CD8-positive, alpha-beta memory T cell (primary cell): ENCODE measurements around the gene PRKAR1A. TPM values are rescaled to one million over a fixed set of nuclear protein-coding genes. Genes with fewer than 3 reads are reported as not detected.

Experiments used
- CTCF ChIA-PET: fragments of 350-600 bp; sonication (Branson Sonifier 250); formaldehyde crosslinking; loops from one replicate; lab custom pipeline; 2021; ENCODE audit warnings: antibody characterized with exemption; lab: Charles Lee
- POLR2A ChIA-PET: fragments of 350-600 bp; sonication (Branson Sonifier 250); formaldehyde crosslinking; loops from one replicate; lab custom pipeline; 2021; ENCODE audit warnings: antibody characterized with exemption; lab: Charles Lee
- DNase-seq, 5 donors: peaks; one replicate each; pipeline versions ENCODE4 v3.0.0 to v3.0.0-alpha.2; 2020 to 2022; ENCODE audit warnings: mixed read lengths in 1 of 5
- H3K27ac ChIP-seq: one replicate; pipeline ENCODE4 v1.7.0; 2013; ENCODE audit warnings: low read depth, mild to moderate bottlenecking, low read length, moderate library complexity
- H3K27me3 ChIP-seq: 2 replicates; pipeline ENCODE4 v1.7.0; 2013; ENCODE audit warnings: low read length, mild to moderate bottlenecking; ENCODE audit not compliant: insufficient read depth, poor library complexity, severe bottlenecking
- H3K36me3 ChIP-seq: 2 replicates; pipeline ENCODE4 v1.7.0; 2013; ENCODE audit warnings: mild to moderate bottlenecking, low read length, moderate library complexity; ENCODE audit not compliant: insufficient read depth
- H3K4me1 ChIP-seq: 2 replicates; pipeline ENCODE4 v1.7.0; 2013; ENCODE audit warnings: mild to moderate bottlenecking, low read length, moderate library complexity; ENCODE audit not compliant: insufficient read depth
- H3K4me3 ChIP-seq: 2 replicates; pipeline ENCODE4 v1.7.0; 2013; ENCODE audit warnings: mild to moderate bottlenecking, low read length
- H3K9me3 ChIP-seq: 2 replicates; pipeline ENCODE4 v1.7.0; 2013; ENCODE audit warnings: mild to moderate bottlenecking, low read length
- H3K27ac Mint-ChIP-seq, 8 donors: one replicate each; pipeline ENCODE4 v1.8.0; 2020 to 2021; ENCODE audit warnings: mixed read lengths in 8 of 8, mild to moderate bottlenecking in 6 of 8, inconsistent platforms in 3 of 8, moderate library complexity in 3 of 8
- H3K27me3 Mint-ChIP-seq, 2 donors: one replicate each; pipeline ENCODE4 v1.8.0; 2020 to 2021; ENCODE audit warnings: mixed read lengths in 2 of 2, mild to moderate bottlenecking in 1 of 2, moderate library complexity in 1 of 2
- H3K36me3 Mint-ChIP-seq, 3 donors: one replicate each; pipeline ENCODE4 v1.8.0; 2020 to 2021; ENCODE audit warnings: mixed read lengths in 3 of 3, inconsistent platforms in 1 of 3, mild to moderate bottlenecking in 1 of 3
- H3K4me1 Mint-ChIP-seq, 3 donors: one replicate each; pipeline ENCODE4 v1.8.0; 2020 to 2021; ENCODE audit warnings: mixed read lengths in 3 of 3, inconsistent platforms in 1 of 3, mild to moderate bottlenecking in 1 of 3
- H3K4me3 Mint-ChIP-seq, 7 donors: one replicate each; pipeline ENCODE4 v1.8.0; 2020 to 2021; ENCODE audit warnings: mixed read lengths in 7 of 7, mild to moderate bottlenecking in 6 of 7, moderate library complexity in 4 of 7, inconsistent platforms in 2 of 7
- H3K9me3 Mint-ChIP-seq, 5 donors: one replicate each; pipeline ENCODE4 v1.8.0; 2020 to 2022; ENCODE audit warnings: mixed read lengths in 5 of 5, mild to moderate bottlenecking in 3 of 5, moderate library complexity in 2 of 5, inconsistent platforms in 1 of 5
- polyA plus RNA-seq: library from polyadenylated mRNA; unstranded; fragments of 300-500 nt; fragmentation: Illumina TruSeq; gene quantifications from one replicate; pipeline ENCODE4 v1.2.3, GENCODE V29; 2021
- total RNA-seq, 2 experiments: library from RNA; stranded (reverse); gene quantifications; one replicate each; pipeline ENCODE4 v1.2.3, GENCODE V29; 2021

The PRKAR1A gene
- total and polyA plus RNA-seq, 3 experiments from 2014 or later: 191 to 203 (median 197) TPM

DNA sequence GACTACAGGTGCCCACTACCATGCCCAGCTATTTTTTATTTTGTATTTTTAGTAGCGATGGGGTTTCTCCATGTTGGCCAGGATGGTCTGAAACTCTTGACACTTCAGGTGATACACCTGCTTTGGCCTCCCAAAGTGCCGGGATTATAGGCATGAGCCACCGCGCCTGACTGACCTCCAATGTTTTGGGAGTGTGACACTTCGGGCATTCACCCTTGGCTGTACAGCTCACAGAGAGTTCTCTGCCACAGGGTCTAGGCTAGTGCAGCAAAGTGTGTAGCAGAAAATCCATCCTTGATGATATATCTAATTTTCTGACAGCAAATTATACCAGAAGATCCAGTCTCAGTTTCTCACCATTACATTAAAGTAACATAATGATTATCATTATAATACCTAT, 74.8 kb downstream of the PRKAR1A start:
- Mint-ChIP-seq H3K4me1 (no peaks in the 10 kb centered on the region), H3K9me3 (no peaks in the 10 kb centered on the region), H3K36me3 (peaks cover 0 to 15% (median 2%) of the 10 kb centered on the region in 3 donors), H3K4me3 (no peak overlapping the region), H3K27ac (no peak overlapping the region), H3K27me3 (peaks cover 10 to 23% of the 10 kb centered on the region in 2 donors)
- CTCF ChIA-PET: no interaction called here
- Histone ChIP-seq H3K27ac (no peak overlapping the region), H3K27me3 (peaks cover 3% of the 10 kb centered on the region), H3K9me3 (no peaks in the 10 kb centered on the region), H3K4me1 (no peaks in the 10 kb centered on the region), H3K4me3 (no peak overlapping the region), H3K36me3 (no peaks in the 10 kb centered on the region)
- POLR2A ChIA-PET: no interaction called here
- DNase-seq: no peak

GRCh38 chr17:68587847-68588246, 75.6 kb downstream of the PRKAR1A start:
- DNase-seq: no peak
- Mint-ChIP-seq H3K4me1 (no peaks in the 10 kb centered on the region), H3K36me3 (peaks cover 0 to 15% (median 2%) of the 10 kb centered on the region in 3 donors), H3K27me3 (peaks cover 14 to 25% of the 10 kb centered on the region in 2 donors), H3K9me3 (no peaks in the 10 kb centered on the region), H3K4me3 (no peak overlapping the region), H3K27ac (no peak overlapping the region)
- Histone ChIP-seq H3K9me3 (no peaks in the 10 kb centered on the region), H3K27me3 (peaks cover 5% of the 10 kb centered on the region), H3K36me3 (no peaks in the 10 kb centered on the region), H3K4me3 (no peak overlapping the region), H3K27ac (no peak overlapping the region), H3K4me1 (no peaks in the 10 kb centered on the region)
- POLR2A ChIA-PET: no interaction called here
- CTCF ChIA-PET: no interaction called here

DNA sequence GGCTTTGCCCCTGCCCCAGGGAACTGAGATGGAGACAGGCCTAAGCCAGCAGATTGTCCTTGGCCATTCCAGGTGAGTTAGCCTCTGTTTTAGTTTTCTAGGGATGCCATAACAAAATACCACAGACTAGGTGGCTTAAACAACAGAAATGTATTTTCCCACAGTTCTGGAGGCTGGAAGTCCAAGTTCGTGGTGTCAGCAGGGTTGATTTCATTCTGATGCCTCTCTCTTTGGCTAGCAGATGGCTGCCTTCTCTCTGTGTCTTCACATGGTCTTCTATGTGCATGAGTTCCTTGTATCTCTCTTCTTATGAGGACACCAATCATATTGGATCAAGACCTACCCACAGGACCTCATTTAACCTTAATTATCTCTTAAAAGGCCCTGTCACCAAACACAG, 76.1 kb downstream of the PRKAR1A start:
- peaks cover 0 to 15% (median 2%) of the 10 kb centered on the region in 3 donors for H3K36me3 Mint-ChIP-seq
- Histone ChIP-seq H3K27ac (no peak overlapping the region), H3K9me3 (no peaks in the 10 kb centered on the region), H3K4me1 (no peaks in the 10 kb centered on the region), H3K36me3 (no peaks in the 10 kb centered on the region), H3K27me3 (peaks cover 5% of the 10 kb centered on the region), H3K4me3 (no peak overlapping the region)
- CTCF ChIA-PET: no interaction called here
- peaks cover 16 to 31% of the 10 kb centered on the region in 2 donors for H3K27me3 Mint-ChIP-seq
- no peak overlapping the region for H3K27ac Mint-ChIP-seq
- no peak for DNase-seq
- no peaks in the 10 kb centered on the region for H3K9me3 Mint-ChIP-seq
- no peak overlapping the region for H3K4me3 Mint-ChIP-seq
- no peaks in the 10 kb centered on the region for H3K4me1 Mint-ChIP-seq
- POLR2A ChIA-PET: no interaction called here

GRCh38 chr17:68589086-68589485, 76.9 kb downstream of the PRKAR1A start:
- H3K27me3 Mint-ChIP-seq: peaks cover 22 to 37% of the 10 kb centered on the region in 2 donors
- Histone ChIP-seq H3K27me3 (peaks cover 5% of the 10 kb centered on the region), H3K4me3 (no peak overlapping the region), H3K27ac (no peak overlapping the region), H3K4me1 (no peaks in the 10 kb centered on the region), H3K36me3 (no peaks in the 10 kb centered on the region), H3K9me3 (no peaks in the 10 kb centered on the region)
- DNase-seq: no peak
- no peaks in the 10 kb centered on the region for H3K9me3 Mint-ChIP-seq
- ChIA-PET POLR2A (no interaction called here), CTCF (no interaction called here)
- peaks cover 0 to 15% (median 2%) of the 10 kb centered on the region in 3 donors for H3K36me3 Mint-ChIP-seq
- no peaks in the 10 kb centered on the region for H3K4me1 Mint-ChIP-seq
- no peak overlapping the region for H3K4me3 Mint-ChIP-seq
- no peak overlapping the region for H3K27ac Mint-ChIP-seq

DNA sequence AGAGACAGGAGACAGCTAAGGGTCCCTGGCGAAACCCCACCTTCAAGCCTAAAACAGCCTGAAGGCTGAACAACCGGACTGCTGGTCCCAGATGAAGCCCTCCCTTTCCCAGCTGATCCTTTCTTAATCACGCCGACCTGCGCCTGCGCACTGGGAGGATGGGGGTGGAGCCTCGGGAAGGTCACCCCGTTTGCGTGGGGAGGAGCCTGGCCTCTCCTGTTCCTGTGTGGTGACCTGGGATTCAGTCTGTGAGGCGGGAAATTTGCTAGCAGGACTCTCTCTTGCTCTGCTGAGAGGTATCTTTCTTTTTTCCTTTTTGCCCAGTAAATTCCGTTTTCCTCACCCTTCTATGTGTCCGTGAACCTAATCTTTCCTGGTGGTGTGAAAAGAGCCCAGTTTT, 79.4 kb downstream of the PRKAR1A start:
- H3K27me3 ChIP-seq: peaks cover 5% of the 10 kb centered on the region
- Mint-ChIP-seq H3K9me3 (no peaks in the 10 kb centered on the region), H3K4me3 (no peak overlapping the region), H3K4me1 (peaks cover 0 to 11% (median 0%) of the 10 kb centered on the region in 3 donors), H3K27me3 (peaks cover 34 to 55% of the 10 kb centered on the region in 2 donors), H3K27ac (no peak overlapping the region), H3K36me3 (peaks cover 0 to 15% (median 2%) of the 10 kb centered on the region in 3 donors)
- H3K4me3 ChIP-seq: no peak overlapping the region
- POLR2A ChIA-PET: no interaction called here
- H3K36me3 ChIP-seq: no peaks in the 10 kb centered on the region
- no peak overlapping the region for H3K27ac ChIP-seq
- CTCF ChIA-PET: no interaction called here
- peaks cover 3% of the 10 kb centered on the region for H3K4me1 ChIP-seq
- H3K9me3 ChIP-seq: no peaks in the 10 kb centered on the region
- DNase-seq: no peak

- H3K4me3 ChIP-seq: no peak overlapping the region
- Mint-ChIP-seq H3K36me3 (peaks cover 0 to 15% (median 2%) of the 10 kb centered on the region in 3 donors), H3K27ac (no peak overlapping the region), H3K4me1 (peaks cover 0 to 11% (median 0%) of the 10 kb centered on the region in 3 donors), H3K9me3 (no peaks in the 10 kb centered on the region), H3K27me3 (peaks cover 34 to 59% of the 10 kb centered on the region in 2 donors), H3K4me3 (no peak overlapping the region)
- H3K27ac ChIP-seq: no peak overlapping the region
- DNase-seq: no peak
- no peaks in the 10 kb centered on the region for H3K36me3 ChIP-seq
- peaks cover 3% of the 10 kb centered on the region for H3K4me1 ChIP-seq
- H3K27me3 ChIP-seq: peaks cover 5% of the 10 kb centered on the region
- ChIA-PET CTCF (no interaction called here), POLR2A (no interaction called here)
- H3K9me3 ChIP-seq: no peaks in the 10 kb centered on the region
These were observed 79.8 kb downstream of the PRKAR1A start for GRCh38 chr17:68592009-68592408.

DNA sequence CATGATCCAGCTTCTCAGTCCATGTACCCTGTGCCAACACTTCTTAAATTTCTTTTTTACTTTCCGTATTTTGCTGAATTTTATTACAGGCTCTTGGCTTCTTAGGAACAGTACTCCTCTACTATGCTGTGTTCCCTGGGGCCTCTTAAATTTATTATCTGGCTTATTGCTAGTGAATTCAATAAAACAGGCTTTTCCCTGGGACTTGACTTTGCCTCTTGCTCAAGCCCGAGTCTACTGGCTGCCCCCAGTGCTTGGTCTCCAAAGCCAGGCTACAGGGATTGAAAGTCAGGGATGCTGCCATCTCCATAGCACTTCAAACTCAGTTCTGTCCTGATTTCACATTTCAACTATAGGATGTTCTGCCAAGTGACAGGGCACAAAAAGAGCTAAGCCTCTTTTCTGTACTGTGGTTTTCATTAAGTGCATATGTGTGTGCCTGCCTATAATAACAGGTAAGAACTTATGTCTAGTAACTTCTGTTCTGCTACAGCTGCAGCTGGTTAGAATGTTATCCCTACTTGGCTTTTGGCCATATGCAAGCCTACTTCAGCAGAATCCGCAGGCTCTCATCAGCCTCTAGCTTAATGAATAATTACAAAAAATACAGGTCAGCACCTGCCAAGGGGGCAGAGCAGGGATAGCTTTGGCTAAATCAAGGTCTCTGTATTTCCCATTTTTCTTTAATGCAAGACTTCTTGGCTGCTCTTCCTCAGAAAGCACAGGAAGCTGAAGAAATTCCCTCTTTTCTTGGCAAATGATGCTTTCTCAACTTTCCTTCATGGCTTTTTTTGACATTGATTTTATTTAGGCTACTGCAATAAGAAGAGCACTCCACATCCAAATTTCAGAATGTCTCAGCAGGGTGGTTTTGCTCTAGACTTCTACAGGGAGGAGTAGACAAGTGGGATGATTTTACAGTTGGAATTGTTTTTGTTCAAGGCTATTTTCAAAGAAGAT, 80.7 kb downstream of the PRKAR1A start:
- CTCF ChIA-PET: no interaction called here
- H3K27me3 Mint-ChIP-seq: peaks cover 39 to 69% of the 10 kb centered on the region in 2 donors
- POLR2A ChIA-PET: no interaction called here

GRCh38 chr17:68594552-68594951, 82.3 kb downstream of the PRKAR1A start:
- H3K4me1 Mint-ChIP-seq: peaks cover 1 to 12% (median 2%) of the 10 kb centered on the region in 3 donors
- peaks cover 53 to 85% of the 10 kb centered on the region in 2 donors for H3K27me3 Mint-ChIP-seq
- no peak for DNase-seq
- Histone ChIP-seq H3K27ac (no peak overlapping the region), H3K27me3 (peaks cover 15% of the 10 kb centered on the region), H3K9me3 (no peaks in the 10 kb centered on the region), H3K36me3 (no peaks in the 10 kb centered on the region), H3K4me1 (peaks cover 3% of the 10 kb centered on the region), H3K4me3 (no peak overlapping the region)
- H3K27ac Mint-ChIP-seq: no peak overlapping the region
- CTCF ChIA-PET: no interaction called here
- POLR2A ChIA-PET: no interaction called here
- H3K4me3 Mint-ChIP-seq: no peak overlapping the region
- H3K9me3 Mint-ChIP-seq: no peaks in the 10 kb centered on the region
- no peaks in the 10 kb centered on the region for H3K36me3 Mint-ChIP-seq

More for the DNA sequence above, 80.7 kb downstream of the PRKAR1A start:
- H3K4me3 ChIP-seq: no peak overlapping the region
- no peak for DNase-seq
- Mint-ChIP-seq H3K9me3 (no peaks in the 10 kb centered on the region), H3K36me3 (peaks cover 0 to 12% (median 0%) of the 10 kb centered on the region in 3 donors), H3K27ac (no peak overlapping the region), H3K4me3 (no peak overlapping the region), H3K4me1 (peaks cover 0 to 11% (median 0%) of the 10 kb centered on the region in 3 donors)
- H3K27ac ChIP-seq: no peak overlapping the region
- peaks cover 5% of the 10 kb centered on the region for H3K27me3 ChIP-seq
- peaks cover 3% of the 10 kb centered on the region for H3K4me1 ChIP-seq
- no peaks in the 10 kb centered on the region for H3K36me3 ChIP-seq
- no peaks in the 10 kb centered on the region for H3K9me3 ChIP-seq
